Spleen (tissue), 11 donors: Measurements from ENCODE around the gene AHNAK. TPM values are rescaled to one million over a fixed set of nuclear protein-coding genes. Genes with fewer than 3 reads are reported as not detected.

ENCODE experiments used
- DNase-seq: peaks from one replicate; pipeline ENCODE4 v3.0.0-alpha.2; 2020
- H3K27ac ChIP-seq, 8 donors: fragments of 200-600 bp; sonication (generic) in 7 of 8; 1 replicate in 4 of 8; 2 replicates in 4 of 8; pipeline versions ENCODE4 v1.5.0 to v1.8.0; 2016 to 2021; ENCODE audit warnings: inconsistent platforms in 4 of 8, mild to moderate bottlenecking in 4 of 8, moderate library complexity in 1 of 8
- H3K27me3 ChIP-seq, 7 donors: fragments of 200-600 bp; sonication (generic) in 6 of 7; replicated peaks in 1 of 7; 1 replicate in 4 of 7; 2 replicates in 3 of 7; pipeline versions ENCODE4 v1.5.0 to v1.8.0; 2016 to 2021; ENCODE audit warnings: inconsistent platforms in 3 of 7, mild to moderate bottlenecking in 1 of 7
- H3K36me3 ChIP-seq, 6 donors: fragments of 200-600 bp; sonication (generic) in 5 of 6; 1 replicate in 4 of 6; 2 replicates in 2 of 6; pipeline versions ENCODE4 v1.5.0 to v1.8.0; 2016 to 2021; ENCODE audit warnings: inconsistent platforms in 2 of 6
- H3K4me1 ChIP-seq, 6 donors: fragments of 200-600 bp; sonication (generic) in 5 of 6; 1 replicate in 3 of 6; 2 replicates in 3 of 6; pipeline versions ENCODE4 v1.5.0 to v1.8.0; 2016 to 2021; ENCODE audit warnings: inconsistent platforms in 3 of 6
- H3K4me3 ChIP-seq, 8 donors: fragments of 200-600 bp; sonication (generic) in 7 of 8; 1 replicate in 4 of 8; 2 replicates in 4 of 8; pipeline versions ENCODE4 v1.5.0 to v1.8.0; 2016 to 2021; ENCODE audit warnings: inconsistent platforms in 4 of 8, mild to moderate bottlenecking in 4 of 8, moderate library complexity in 2 of 8
- H3K9me3 ChIP-seq, 8 donors: fragments of 200-600 bp; sonication (generic) in 7 of 8; 1 replicate in 4 of 8; 2 replicates in 4 of 8; pipeline versions ENCODE4 v1.5.0 to v1.8.0; 2016 to 2021; ENCODE audit warnings: inconsistent platforms in 4 of 8
- POLR2A ChIP-seq, 3 donors: fragments of 450-650 bp; IDR thresholded peaks; one replicate each; pipeline ENCODE4 v1.5.1; 2017; ENCODE audit warnings: antibody characterized with exemption in 3 of 3, mild to moderate bottlenecking in 1 of 3
- POLR2AphosphoS5 ChIP-seq, 3 donors: sonication (generic); formaldehyde crosslinking; IDR thresholded peaks; one replicate each; pipeline ENCODE4 v1.5.1; 2017; ENCODE audit warnings: antibody characterized with exemption in 3 of 3
- WGBS, 5 donors: extraction: QIAGEN DNeasy Blood & Tissue Kit in 3 of 5; methylation state at CpG; one replicate each; pipeline versions ENCODE4 v1.1.5 to v1.1.7; 2013 to 2018; 5-methylcytosine and 5-hydroxymethylcytosine counted together
- intact Hi-C: fragments of 100-400 bp; cut with DNase I; formaldehyde crosslinking; loops from one replicate; pipeline ENCODE4 v1.15.0; 2023; ENCODE audit warnings: low total_unique reads
- polyA plus RNA-seq, 3 donors: library from polyadenylated mRNA; stranded (reverse); fragments of 200-250 nt; gene quantifications; one replicate each; pipeline ENCODE4 v1.2.1, GENCODE V29; 2013
- total RNA-seq, 7 donors: library from RNA; depleted of rRNA in 3 of 7; stranded (reverse); fragments of >200 nt in 3 of 7; fragmentation: NEBNext Ultra II Directional in 4 of 7; extraction: Animal tissue kit (Norgen Biotek cat#: 25700) in 4 of 7; gene quantifications; one replicate each; pipeline versions ENCODE4 v1.1.0 to v1.2.1, GENCODE V29; 2016 to 2021
- TF ChIP-seq, protein P1 (sequence below), 11 experiments: fragments of 200-600 bp in 7 of 11; fragments of 450-650 bp in 4 of 11; sonication (generic) in 4 of 11; IDR thresholded peaks in 8 of 11; conservative IDR thresholded peaks in 3 of 11; 1 replicate in 7 of 11; 2 replicates in 4 of 11; pipeline versions ENCODE4 v1.4.0 to v1.8.0; 2016 to 2021; ENCODE audit warnings: antibody characterized with exemption in 11 of 11, inconsistent platforms in 4 of 11, mild to moderate bottlenecking in 1 of 11
- donor health status: healthy with polysubstance abuse.
- donor health status: DM: no; HTN: no; CAD: no; lungs with moderate emphysema.
- donor health status: DM: no; HTN: no; CAD: no.
- donor health status: Bipolar disorder and iron deficiency.
- donor health status: healthy.
- donor health status: DM: no; HTN: no; CAD: no.
- donor health status: DM: yes; HTN: yes; CAD: no.

Gene AHNAK
- total and polyA plus RNA-seq, 10 donors = 11.8 to 370 (median 259) TPM

GRCh38 chr11:62393061-62393611 is 153.5 kb downstream of the AHNAK start:
- H3K4me1 ChIP-seq = peaks cover 0 to 23% (median 6%) of the 10 kb centered on the region in 6 donors
- no peak overlapping the region for H3K4me3 ChIP-seq
- intact Hi-C loops = loop anchor here (10.0 kb wide), 2 partner anchors 302 to 472 kb away; no protein-coding TSS in a partner anchor
- no peaks in the 10 kb centered on the region for H3K9me3 ChIP-seq
- H3K27me3 ChIP-seq = no peaks in the 10 kb centered on the region
- no peak for DNase-seq
- no peak overlapping the region for H3K27ac ChIP-seq
- peaks cover 0 to 12% (median 0%) of the 10 kb centered on the region in 6 donors for H3K36me3 ChIP-seq
- WGBS, 5 donors = 33 to 49% (median 47%) methylated on average over 12 of the region's 12 CpGs
- TF ChIP-seq POLR2A (IDR thresholded peaks at IDR 0.05) (no peak), POLR2AphosphoS5 (IDR thresholded peaks at IDR 0.05) (no peak)
- TF ChIP-seq, protein P1, sequence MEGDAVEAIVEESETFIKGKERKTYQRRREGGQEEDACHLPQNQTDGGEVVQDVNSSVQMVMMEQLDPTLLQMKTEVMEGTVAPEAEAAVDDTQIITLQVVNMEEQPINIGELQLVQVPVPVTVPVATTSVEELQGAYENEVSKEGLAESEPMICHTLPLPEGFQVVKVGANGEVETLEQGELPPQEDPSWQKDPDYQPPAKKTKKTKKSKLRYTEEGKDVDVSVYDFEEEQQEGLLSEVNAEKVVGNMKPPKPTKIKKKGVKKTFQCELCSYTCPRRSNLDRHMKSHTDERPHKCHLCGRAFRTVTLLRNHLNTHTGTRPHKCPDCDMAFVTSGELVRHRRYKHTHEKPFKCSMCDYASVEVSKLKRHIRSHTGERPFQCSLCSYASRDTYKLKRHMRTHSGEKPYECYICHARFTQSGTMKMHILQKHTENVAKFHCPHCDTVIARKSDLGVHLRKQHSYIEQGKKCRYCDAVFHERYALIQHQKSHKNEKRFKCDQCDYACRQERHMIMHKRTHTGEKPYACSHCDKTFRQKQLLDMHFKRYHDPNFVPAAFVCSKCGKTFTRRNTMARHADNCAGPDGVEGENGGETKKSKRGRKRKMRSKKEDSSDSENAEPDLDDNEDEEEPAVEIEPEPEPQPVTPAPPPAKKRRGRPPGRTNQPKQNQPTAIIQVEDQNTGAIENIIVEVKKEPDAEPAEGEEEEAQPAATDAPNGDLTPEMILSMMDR (IDR thresholded peaks at IDR 0.05 in 8 of 11, conservative IDR thresholded peaks at IDR 0.05 in 3 of 11) = peak in 6 of 11 experiments; percentile 10 to 31 (median 16)

GRCh38 chr11:62392506-62392905 is 154.1 kb downstream of the AHNAK start:
- 67 to 74% (median 69%) methylated on average over 3 of the region's 3 CpGs for whole genome bisulfite sequencing, 5 donors
- no peaks in the 10 kb centered on the region for H3K9me3 ChIP-seq
- H3K27me3 ChIP-seq = no peaks in the 10 kb centered on the region
- TF ChIP-seq, protein P1 (IDR thresholded peaks at IDR 0.05 in 8 of 11, conservative IDR thresholded peaks at IDR 0.05 in 3 of 11) = no peak
- no peak for TF ChIP-seq POLR2A (IDR thresholded peaks at IDR 0.05)
- no peak for TF ChIP-seq POLR2AphosphoS5 (IDR thresholded peaks at IDR 0.05)
- intact Hi-C loops = loop anchor here (10.0 kb wide), 2 partner anchors 302 to 472 kb away; no protein-coding TSS in a partner anchor
- no peak overlapping the region for H3K27ac ChIP-seq
- no peak overlapping the region for H3K4me3 ChIP-seq
- peaks cover 0 to 17% (median 5%) of the 10 kb centered on the region in 6 donors for H3K4me1 ChIP-seq
- DNase-seq = no peak
- H3K36me3 ChIP-seq = peaks cover 0 to 12% (median 0%) of the 10 kb centered on the region in 6 donors

DNA sequence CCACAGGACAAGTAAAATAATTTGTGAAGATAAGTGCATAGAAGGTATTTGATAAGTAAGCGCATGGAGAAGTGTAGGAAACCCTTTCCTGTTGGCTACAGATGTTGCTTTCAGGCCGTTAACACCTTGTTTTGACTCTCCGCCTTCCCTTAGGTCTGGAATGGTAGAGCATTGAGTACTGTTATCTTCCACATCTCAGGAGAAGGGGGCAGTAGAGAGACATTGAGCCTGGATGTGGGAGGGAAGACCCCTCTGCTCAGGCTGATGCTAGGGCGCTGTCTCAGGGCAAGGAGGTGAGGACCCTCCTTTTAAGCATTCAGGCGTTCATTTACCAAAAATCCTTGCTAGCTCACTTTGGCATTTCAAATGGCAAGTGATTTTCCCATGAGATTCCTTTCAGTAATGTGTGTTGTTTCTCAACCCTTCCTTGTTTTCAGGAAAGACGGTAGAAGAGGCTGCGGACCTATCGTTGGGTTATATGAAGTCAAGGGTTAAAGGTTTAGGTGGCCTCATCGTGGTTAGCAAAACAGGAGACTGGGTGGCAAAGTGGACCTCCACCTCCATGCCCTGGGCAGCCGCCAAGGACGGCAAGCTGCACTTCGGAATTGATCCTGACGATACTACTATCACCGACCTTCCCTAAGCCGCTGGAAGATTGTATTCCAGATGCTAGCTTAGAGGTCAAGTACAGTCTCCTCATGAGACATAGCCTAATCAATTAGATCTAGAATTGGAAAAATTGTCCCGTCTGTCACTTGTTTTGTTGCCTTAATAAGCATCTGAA is 154.8 kb downstream of the AHNAK start:
- TF ChIP-seq POLR2AphosphoS5 (IDR thresholded peaks at IDR 0.05) = no peak
- no peak for TF ChIP-seq POLR2A (IDR thresholded peaks at IDR 0.05)
- TF ChIP-seq, protein P1 (IDR thresholded peaks at IDR 0.05 in 8 of 11, conservative IDR thresholded peaks at IDR 0.05 in 3 of 11) = no peak
- Histone ChIP-seq H3K36me3 (peaks cover 0 to 12% (median 0%) of the 10 kb centered on the region in 6 donors), H3K9me3 (no peaks in the 10 kb centered on the region), H3K4me3 (no peak overlapping the region), H3K4me1 (peaks cover 0 to 17% (median 5%) of the 10 kb centered on the region in 6 donors), H3K27me3 (no peaks in the 10 kb centered on the region), H3K27ac (no peak overlapping the region)
- 88 to 90% (median 89%) methylated on average over 16 of the region's 16 CpGs for WGBS, 5 donors
- intact Hi-C loops = loop anchor here (10.0 kb wide), 2 partner anchors 303 to 473 kb away; no protein-coding TSS in a partner anchor
- DNase-seq = peak; percentile 24

DNA sequence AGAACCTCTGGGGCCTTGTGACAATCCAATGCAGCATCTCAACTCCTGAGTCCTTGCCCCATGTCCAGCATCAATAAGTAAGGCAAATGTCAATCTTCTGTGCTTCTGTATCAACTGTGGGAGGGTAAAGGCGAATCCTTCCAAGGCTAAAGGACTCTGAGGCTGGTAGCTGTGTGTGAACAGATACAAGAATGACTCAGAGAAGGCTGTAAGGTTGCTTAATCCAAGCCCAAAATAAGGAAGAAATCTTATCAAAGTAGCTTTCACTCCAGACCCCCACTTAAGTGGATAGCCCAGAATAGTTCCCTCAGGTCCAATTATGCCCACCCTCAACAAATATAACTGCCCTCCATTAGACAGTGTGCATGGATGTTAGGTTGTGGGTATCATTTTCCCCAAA is 155.9 kb downstream of the AHNAK start:
- WGBS, 5 donors = 73 to 94% (median 91%) methylated on average over 1 of the region's 1 CpG
- no peaks in the 10 kb centered on the region for H3K27me3 ChIP-seq
- H3K4me3 ChIP-seq = no peak overlapping the region
- peaks cover 0 to 12% (median 0%) of the 10 kb centered on the region in 6 donors for H3K36me3 ChIP-seq
- no peak overlapping the region for H3K27ac ChIP-seq
- TF ChIP-seq, protein P1 (IDR thresholded peaks at IDR 0.05 in 8 of 11, conservative IDR thresholded peaks at IDR 0.05 in 3 of 11) = no peak
- TF ChIP-seq POLR2AphosphoS5 (IDR thresholded peaks at IDR 0.05) = no peak
- TF ChIP-seq POLR2A (IDR thresholded peaks at IDR 0.05) = no peak
- H3K4me1 ChIP-seq = peaks cover 0 to 18% (median 5%) of the 10 kb centered on the region in 6 donors
- no peaks in the 10 kb centered on the region for H3K9me3 ChIP-seq
- intact Hi-C loops = loop anchor here (10.0 kb wide), 2 partner anchors 304 to 474 kb away; no protein-coding TSS in a partner anchor
- no peak for DNase-seq
